Activated effector memory CD4-positive, alpha-beta T cell treated with anti-CD3 and anti-CD28 coated beads, Interleukin-2, amount 50 U/mL, for 16 hours (primary cell): ENCODE measurements around the gene CLP1.
"Not testable (repeated sequence)": the region's sequence is repeated elsewhere in the genome, so short reads cannot be mapped to it uniquely, and the experiment has no call there.

Experiments
- DNase-seq: peaks from one replicate; pipeline ENCODE4 v3.0.0-alpha.2; 2020

Gene CLP1

DNA sequence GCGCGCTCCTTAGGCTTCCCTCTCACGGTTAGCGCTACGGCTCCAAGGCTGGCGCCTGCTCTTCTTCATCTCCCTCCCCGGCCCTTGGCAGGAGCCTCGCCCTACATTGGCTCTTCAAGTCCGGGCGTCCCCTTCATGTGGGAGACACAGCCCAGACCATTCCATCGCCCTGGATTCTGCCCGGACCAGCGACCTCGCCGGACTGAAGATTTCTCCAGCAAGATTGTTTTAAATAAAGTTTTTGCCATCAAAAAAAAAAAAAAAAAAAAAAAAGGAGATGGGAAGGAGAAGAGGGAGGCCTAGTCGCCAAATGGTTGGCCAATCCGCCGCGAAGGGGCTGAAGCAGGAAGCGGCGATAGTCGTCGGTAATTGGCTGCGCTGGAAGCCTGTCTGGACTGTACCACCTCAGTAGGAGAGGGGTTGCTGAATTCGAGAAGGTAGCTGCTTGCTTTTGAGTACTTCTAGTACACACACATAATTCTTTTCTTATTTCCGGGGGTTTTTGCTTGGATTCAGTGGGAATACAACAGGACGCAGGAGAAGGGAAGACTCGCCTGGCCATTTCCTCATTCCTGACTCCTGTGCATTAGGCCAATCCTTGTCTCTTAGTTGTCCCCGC lies 9.7 kb downstream of the CLP1 start:
- peak; percentile 97 for DNase-seq

DNA sequence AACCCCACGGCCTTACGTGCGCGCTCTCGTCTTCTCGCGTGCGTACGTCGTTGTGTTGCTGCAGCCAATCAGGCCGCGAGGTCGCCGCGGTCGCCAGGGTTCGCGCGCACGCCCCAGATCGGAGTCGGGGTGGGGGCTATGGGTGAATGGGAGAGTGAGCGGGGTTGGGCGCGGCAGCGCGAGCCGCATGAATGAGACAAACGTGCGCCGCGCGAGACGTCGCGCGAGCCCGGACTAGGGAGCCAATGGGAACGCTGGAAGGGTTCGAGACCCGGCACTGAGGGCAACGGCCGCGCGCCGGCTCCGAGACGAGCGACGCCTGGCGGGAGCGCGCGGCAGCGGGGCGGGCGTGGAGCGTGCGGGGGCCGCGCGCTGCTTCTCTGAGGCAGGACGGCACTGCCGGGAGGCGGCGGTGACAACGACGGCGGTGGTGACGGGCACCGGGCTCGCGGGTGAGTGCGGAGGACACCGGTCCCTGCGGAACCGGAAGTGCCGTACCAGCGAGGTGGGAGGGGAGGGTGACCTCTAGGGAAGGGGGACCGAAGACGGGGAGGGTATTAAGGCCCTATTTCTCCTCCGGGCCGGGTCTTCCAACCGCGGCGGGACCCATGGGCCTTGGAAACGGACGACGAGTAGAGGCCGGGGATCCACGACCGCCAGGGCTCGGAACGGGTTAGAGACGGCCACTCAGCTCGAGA lies 10.3 kb downstream of the CLP1 start, which contains the start of gene ZDHHC5:
TSS of gene ZDHHC5 (plus strand) at position 379 of the 698 bp plus-strand sequence. CDS start 4,977 bp downstream, outside the sequence.
- peak; percentile 100 for DNase-seq

DNA sequence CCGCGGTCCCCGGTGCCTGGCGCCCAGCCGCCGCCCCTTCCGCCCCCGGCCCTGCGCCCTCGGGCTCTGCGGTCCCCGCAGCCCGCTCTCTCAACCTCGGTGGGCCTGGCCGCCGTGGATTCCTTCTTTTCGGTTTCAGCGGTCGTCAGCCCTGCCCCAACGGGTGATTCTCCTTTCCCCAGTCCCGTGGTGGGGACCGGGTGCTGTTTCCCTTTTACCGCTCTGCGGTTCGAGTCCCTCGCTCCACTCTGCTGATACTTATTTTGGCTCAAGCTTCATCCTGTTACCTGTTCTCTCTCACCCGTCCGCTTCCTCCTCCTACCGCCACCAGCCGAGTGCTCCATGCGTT lies 10.8 kb downstream of the CLP1 start:
- DNase-seq, result no peak

DNA sequence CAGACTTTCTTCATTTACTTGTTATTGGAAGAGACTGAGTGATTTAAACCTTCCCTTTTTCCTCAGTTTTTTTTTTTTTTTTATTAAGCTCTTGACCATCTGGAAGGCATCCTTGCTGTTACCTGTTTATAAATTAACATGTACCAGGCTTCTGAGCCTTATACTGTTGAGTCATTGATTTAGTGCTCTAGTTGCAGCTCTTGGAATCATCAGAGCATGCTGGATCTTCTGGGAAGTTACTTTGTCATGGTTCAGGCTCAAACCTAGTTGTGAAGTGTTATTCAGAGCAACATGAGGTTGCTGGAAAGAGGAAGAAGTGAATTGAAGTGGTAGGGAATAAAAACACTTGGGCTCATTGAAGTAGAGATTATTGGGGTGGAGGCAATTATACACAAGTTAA lies 16.7 kb downstream of the CLP1 start:
- DNase-seq, result no peak

DNA sequence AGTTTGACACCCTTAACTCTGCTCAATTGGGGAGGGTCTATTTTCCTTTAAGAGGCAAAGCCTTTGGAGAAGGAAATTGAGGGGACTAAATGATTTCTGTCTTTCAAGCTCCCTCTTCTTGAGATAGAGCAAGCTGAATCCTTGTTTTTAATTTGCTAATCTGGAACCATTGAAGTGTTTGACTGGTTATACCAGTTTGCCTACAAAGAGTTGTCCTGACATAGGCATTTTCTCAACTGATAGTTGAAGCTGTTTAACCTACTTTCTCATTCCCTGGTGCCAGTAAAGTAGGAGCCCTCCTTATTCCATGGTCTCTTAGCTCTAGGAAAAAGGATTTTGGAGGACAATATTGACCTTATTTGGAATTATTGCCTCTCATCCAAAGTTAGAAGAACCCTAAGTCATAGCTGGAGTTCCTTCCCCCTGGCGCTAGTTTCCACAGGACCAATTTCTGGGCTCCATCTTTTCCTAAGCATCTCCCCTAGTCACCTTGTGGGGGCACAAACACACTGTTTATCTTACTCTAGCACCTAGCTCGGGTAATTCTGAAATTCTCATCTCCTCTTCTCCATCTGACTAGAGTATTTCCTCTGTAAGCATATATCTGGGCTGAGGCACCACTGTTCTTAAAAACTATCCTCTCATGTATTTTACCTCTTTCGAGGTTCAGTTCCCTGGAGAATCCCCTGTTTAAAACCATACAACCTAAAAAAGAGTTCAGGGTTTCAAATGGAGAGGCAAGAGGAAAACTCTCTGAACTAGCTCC lies 17.8 kb downstream of the CLP1 start:
- no peak for DNase-seq

DNA sequence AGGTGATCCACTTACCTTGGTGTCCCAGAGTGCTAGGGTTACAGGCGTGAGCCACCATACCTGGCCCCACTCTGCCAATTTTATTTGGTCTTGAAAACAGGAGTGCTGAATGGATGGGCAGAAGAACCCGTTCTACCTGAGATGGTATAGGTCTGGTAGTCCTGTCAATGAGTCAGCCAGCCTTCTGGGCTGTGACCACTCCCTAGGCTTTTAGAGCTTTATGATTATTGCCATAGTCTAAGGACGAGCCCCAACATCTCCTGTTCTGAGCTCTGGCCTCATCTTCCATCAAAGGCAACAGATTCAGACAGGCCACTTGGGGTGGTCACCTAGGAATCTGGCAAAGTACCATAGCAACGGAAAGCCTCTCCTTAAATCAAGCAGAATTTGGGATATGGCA lies 21.8 kb downstream of the CLP1 start:
- no peak for DNase-seq

DNA sequence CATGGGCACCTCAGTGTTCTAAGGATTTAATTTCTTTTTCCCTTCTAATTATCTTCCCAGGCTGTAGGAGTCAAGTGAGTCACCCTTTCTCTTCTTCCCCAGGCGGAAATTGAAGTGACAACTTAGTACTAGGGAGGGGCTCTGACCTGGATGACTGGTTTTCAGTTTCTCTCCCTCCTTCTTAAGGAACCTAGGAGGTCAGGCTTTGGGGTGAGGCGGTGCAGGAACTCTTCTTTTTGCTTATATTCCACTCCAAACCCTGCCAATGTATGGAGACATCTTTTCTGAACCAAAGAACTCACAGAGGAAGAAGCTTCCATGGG lies 23.0 kb downstream of the CLP1 start:
- DNase-seq, result no peak

DNA sequence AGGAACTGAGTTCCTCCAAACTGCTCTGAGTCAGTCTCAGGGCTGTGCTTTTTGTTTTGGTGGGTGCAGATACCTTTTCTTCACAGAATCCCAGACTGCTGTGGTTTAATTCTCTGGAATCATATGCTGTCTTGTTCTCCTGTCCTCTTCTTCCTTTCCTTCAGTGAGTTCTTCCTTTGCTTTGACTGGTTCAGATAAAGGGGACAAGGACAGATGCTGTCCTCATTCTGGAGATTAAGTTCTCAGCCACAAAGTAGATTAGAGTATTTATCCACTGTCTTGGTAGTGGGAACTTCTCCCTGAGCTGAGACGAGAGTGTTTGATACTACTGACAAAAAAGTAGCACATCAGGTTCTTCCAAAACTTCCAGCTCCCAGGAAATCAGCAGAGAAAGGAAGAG lies 23.6 kb downstream of the CLP1 start:
- DNase-seq, result no peak

DNA sequence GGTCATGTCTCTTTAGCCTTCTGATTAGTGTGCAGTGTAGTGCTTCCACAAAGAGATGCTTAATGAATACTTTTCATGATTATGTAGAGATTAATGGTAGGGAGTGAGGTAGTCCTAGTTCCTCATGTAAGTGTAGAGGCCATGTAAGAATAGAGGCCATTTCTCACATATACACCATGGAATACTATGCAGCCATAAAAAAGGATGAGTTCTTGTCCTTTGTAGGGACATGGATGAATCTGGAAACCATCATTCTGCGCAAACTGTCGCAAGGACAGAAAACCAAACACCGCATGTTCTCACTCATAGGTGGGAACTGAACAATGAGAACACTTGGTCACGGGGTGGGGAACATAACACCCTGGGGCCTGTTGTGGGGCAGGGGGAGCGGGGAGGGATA lies 32.9 kb downstream of the CLP1 start:
- not testable (repeated sequence) for DNase-seq

DNA sequence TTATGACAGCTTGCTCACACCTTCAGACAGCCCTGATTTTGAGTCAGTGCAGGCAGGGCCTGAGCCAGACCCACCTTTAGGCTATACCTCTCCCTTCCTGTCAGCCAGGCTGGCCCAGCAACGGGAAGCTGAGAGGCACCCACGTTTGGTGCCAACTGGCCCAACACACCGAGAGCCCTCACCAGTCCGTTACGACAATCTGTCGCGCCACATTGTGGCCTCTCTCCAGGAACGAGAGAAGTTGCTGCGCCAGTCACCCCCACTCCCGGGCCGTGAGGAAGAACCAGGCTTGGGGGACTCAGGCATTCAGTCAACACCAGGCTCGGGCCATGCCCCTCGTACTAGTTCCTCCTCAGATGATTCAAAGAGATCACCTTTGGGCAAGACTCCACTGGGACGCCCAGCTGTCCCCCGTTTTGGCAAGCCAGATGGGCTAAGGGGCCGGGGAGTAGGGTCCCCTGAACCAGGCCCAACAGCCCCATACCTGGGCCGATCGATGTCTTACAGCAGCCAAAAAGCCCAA lies 41.3 kb downstream of the CLP1 start:
- DNase-seq, result no peak

DNA sequence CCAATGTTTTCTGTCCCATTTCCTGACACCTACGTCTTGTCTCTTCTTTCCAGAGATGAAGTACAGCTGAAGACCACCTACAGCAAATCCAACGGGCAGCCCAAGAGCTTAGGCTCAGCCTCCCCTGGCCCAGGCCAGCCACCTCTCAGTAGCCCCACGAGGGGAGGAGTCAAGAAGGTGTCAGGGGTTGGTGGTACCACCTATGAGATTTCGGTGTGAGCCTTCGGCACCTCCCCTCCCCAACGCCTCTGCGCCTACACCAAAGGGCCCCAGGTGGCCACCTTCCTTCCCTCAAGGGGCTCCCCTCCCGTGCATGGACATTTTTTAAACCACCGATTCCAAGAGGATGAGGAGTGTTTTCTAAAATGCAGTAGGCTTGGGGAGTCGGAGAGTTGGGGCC lies 42.3 kb downstream of the CLP1 start:
- no peak for DNase-seq

DNA sequence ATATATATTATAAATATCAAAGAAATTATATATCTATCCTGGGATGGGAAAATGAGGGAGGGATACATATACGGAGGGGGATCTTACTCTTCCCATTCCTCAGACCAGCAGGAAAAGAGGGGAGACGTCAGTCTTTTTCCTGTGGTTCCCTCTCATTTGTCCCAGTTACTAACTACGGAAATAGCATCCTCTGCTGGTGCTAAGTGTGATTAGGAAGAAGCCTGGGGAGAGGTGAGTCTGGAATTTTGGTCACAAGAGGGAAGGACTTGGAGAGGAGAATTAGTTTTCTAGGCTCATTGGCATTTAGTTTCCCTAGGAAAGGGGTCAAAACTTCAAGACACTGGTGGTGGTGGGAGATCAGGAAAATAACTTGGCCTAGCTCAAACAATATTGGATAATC lies 42.9 kb downstream of the CLP1 start:
- DNase-seq, result no peak

DNA sequence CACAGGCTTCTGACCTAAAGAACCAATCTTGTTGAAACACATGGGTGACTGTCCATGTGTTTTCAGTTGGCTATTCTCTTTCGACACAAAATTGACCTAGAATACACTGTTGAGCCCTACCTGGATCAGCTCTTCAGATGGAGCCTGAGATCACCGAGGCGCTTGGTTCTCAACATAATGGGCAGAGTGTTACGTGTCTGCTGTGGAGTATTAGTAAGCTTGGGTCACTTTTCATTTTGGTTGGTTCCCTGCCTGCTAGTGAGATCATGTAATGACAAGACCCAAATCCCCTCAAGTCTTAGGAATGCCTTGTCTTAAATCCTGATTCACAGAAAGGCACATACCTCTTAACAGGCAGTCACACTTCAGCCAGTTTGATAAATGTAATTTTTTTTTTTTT lies 45.8 kb downstream of the CLP1 start:
- DNase-seq, result no peak

DNA sequence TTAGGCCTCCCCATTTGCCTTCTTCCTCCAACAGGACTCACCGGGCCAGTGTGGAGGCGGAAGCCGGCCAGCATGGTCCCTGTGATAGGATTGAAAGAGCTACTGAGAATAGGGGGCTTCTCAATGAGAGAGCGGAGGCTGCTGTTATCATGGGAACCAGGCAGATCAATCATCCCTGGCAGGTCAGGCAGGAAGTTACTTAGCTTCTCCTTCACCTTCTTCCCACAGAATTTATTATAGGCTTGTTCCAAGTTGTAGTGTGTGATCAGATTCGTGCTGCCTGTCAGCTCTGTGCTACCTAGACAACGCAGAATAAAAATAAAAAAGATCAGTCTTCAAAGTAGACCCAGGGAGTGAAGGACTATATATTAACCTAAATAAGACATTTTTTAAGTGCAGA lies 47.4 kb downstream of the CLP1 start:
- DNase-seq, result no peak

DNA sequence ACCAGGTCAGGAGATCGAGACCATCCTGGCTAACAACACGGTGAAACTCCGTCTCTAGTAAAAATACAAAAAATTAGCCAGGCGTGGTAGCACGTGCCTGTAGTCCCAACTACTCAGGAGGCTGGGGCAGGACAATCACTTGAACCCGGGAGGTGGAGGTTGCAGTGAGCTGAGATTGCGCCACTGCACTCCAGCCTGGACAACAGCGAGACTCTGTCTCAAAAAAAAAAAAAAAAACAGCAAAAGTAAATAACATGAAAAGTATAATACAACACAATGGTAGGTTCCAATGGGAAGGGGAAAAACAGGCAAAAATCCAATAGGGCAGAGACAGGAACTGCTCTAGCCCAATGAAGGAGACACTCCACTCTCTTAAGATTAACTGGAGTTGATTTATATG lies 47.9 kb downstream of the CLP1 start:
- not testable (repeated sequence) for DNase-seq

DNA sequence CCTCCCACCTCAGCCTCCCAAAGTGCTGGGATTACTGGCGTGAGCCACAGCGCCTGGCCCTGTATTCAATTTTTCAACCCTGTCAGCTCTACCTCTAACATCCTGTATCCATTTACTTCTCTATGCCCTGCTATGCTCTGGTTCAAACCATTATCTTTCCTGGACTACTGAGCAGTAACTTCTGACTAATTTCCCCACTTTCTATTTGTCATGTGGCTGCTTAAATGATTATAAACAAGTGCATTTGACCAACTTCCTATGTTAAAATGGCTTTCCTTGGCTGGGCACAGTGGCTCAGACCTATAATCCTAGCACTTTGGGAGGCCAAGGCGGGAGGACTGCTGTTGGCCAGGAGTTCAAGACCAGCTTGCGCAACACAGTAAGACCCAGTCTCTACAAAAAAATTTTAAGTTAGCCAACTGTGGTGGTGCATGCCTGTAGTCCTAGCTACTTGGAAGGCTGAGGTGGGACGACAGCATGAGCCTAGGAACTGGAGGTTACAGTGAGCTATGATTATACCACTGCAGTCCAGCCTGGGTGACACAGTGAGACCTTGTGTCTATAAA lies 52.3 kb downstream of the CLP1 start:
- DNase-seq, result no peak
